Activated naive CD4-positive, alpha-beta T cell treated with anti-CD3 and anti-CD28 coated beads, Interleukin-2, amount 50 U/mL, for 16 hours (primary cell): ENCODE results near the gene MBOAT7.

Experiments
- DNase-seq: peaks from one replicate; pipeline ENCODE4 v3.0.0-alpha.2; 2020

The MBOAT7 gene

DNA sequence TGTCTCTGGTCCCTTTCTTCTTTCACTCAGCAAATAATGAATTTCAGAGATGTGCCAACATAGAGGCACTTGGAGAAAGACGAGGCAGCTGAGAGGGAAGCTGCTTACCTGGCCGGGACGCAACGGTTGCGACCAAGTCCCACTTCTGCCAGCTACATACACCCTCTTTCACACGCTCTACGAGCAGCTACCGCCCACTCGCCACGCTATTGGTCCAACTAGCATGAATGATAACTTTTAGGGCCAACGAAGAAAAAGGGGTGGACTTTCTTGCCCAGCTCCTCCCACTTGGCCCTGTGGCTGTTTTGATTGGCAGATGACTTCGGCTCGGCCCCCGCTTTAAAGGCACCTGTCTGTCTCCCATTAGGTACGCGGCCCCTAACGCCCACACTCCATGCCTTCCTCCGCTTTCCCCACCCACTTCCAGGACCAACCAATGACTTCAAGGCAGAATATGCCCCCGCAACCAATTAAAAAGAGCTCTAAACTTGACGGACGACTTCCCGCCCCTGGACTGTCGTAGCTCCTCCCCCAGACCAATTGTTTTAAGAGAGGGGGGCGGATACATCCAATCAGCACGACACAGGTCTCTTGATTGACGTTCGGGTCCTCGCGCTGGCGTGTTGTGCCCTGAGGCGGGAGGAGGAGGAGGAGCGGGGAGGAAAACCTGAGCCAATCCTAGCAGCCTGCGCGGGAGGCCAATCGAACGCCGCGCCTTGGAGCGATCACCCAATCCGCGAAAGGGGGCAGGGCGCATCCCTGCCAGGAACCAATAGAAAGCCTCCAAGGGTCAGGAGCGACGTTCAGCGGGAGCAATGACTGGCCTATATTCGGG is 52.3 kb downstream of the MBOAT7 start:
- peak; percentile 99 for DNase-seq

DNA sequence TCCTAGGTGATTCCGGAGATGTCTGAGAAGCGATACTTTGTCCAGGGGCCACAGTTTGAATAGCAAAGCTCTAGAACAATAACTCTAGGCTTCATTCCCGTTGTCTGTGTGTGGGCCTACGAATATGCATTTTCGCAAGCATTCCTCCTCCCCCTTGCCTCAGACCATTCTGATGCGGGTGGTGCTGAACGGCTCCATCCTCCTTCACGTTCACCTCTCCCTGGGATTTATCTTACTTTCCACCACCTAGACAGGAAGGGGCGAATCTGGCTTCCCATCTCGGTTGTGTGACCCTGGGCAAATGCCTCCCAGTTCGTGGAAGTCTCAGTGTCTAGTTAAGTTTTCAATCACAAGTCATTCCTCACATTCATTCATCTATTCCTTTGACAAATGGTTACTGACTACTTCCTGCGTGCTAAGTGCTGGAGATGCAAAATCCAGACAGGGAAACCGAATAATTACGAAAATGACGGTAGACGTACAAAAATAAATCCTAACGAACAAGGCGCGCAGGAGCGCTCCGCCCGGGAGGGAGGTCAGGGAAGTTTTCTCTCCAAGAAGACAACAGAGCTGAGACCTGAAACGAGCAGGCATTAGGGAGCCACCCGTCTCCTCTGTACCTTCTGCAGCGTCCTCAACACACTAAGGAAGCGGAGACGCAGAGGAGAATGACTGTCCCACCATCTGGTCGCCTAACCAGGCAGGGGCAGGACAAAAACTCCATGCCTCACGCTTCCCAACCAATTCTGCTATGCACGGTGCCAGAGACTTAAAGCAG is 53.1 kb downstream of the MBOAT7 start:
- no peak for DNase-seq

DNA sequence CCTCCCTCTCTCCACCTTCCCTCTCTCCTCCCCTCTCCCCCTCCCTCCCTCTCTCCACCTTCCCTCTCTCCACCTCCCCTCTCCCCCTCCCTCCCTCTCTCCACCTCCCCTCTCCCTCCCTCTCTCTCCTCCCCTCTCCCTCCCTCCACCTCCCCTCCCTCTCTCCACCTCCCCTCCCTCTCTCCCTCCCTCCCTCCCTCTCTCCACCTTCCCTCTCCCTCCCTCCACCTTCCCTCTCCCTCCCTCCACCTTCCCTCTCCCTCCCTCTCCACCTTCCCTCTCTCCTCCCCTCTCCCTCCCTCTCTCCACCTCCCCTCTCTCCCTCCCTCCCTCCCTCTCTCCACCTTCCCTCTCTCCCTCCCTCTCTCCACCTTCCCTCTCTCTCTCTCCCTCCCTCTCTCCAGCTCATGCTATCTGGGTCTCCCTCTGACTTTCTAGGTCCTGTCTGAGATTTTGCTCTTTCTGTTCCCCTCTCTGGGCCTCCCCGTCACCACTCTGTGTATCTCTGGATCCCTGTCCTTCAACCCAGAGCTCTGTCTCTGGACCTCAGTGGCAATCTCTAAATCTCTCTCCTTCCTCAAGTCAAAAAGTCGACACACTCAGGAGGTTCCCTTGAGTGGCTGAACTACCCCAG is 55.3 kb downstream of the MBOAT7 start:
- no peak for DNase-seq

DNA sequence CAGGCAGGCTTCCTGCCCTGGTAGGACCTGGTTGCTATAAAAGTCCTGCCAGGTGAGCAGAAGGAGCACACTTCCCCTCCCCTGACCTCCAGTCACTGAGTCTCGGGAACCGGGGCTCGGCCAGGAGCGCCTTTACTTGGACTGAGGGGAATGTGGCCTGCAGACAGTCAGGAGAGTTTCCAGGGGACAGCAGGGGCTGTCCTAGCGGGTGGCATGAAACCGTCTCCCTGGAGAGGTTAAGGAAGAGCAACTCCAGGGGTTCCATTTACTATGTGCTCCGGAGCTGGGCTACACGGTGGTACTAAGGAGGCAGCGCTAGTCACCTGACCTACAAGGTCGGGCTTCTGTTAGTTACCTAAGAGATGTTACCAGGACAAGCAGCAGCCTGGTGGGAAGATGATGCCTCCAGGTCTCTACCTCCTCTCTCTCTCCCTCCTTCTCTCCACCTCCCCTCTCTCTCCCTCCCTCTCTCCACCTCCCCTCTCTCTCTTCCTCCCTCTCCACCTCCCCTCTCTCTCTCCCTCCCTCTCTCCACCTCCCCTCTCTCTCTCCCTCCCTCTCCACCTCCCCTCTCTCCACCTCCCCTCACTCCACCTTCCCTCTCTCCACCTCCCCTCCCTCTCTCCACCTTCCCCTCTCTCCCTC is 55.9 kb downstream of the MBOAT7 start:
- no peak for DNase-seq

DNA sequence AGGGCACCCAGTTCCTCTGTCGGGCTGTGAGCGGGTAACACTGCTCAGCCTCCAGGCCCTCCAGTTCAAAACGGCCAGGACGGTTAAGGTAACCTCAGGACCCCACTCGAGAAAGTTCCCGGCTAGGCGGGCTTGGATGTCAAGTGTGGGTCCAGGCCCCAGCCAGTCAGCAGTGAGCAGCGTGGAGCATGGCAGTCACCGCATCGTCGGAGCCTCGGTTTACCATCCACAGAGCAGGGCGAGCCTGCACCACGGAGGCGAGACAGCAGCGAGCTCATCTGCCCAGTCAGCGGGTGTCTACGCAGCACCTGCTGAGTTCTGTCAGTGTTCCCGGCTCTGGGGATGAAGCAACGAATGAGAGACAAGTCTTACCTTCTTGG is 59.8 kb downstream of the MBOAT7 start:
- no peak for DNase-seq

DNA sequence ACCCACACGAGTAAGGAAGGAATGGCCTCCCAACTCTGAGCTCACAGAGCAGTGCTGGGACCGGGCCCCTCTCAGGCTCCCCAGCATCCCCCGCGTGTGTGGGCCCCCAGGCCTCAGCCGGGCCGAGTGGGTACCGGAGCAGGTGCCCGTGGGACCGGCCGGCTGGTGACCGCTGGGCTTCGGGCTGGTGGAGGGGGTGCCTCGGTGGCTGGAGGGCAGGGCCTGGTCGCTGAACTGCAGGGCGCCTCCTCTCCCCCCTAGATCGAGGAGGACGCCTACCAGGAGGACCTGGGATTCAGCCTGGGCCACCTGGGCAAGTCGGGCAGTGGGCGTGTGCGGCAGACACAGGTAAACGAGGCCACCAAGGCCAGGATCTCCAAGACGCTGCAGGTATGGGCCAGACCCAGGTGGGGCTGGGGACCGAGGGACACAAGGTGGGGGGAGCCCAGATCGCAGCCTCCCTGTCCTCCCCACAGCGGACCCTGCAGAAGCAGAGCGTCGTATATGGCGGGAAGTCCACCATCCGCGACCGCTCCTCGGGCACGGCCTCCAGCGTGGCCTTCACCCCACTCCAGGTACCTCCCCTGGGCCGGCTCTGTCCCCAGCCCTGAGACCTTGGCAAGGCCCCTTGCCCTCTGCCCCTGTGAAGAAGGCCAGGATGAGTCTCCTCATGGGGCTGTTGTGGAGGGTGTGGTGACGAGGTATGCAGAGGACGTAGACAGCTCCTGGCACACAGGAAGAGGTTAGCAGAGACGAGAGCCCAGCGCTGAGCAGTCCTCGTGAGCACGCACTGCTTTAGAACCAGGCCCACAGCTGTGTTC is 60.4 kb downstream of the MBOAT7 start:
- no peak for DNase-seq

DNA sequence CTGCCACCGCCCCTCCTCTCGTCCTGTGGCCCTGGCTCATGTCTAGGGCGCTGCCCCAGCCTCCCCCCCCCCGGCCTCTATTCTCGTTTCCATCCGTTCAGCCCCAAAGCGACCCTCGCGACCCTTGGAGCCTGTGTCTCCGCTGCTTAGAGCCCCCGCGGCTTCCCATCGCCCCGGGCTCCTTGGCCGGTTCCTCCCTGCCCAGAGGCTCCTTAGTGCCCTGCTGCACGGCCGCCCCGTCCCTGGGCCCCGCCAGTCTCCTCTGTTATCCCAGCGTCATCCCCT is 61.0 kb downstream of the MBOAT7 start:
- DNase-seq, result no peak

DNA sequence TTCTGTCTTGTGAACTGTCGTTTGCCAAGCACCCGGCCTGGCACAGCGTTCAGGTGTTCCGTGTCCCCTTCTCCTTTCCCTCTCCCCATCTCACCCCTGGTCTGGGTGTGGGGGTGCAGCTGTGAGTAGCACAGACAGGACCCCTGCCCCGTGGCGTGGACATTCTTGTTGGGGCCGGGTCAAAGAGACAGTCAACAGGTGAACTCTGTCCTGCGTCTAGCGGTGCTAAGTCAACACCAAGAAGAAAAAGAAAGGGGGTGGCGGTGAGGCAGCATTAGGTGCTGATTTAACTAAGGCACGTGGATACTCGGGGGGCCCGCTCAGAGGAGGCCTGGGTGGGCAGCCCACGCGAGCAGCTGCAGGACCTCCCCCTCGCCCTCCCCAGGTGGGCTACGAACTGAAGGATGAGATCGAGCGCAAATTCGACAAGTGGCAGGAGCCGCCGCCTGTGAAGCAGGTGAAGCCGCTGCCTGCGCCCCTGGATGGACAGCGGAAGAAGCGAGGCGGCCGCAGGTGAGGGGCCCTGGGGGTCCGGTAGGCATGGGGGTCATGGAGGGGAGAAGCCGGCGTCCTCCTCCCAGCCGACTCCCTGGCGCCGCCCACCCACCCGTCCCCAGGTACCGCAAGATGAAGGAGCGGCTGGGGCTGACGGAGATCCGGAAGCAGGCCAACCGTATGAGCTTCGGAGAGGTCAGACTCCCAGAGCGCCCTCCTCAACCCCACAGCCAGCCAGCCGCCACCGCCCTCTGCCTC is 61.5 kb downstream of the MBOAT7 start:
- DNase-seq, result no peak

DNA sequence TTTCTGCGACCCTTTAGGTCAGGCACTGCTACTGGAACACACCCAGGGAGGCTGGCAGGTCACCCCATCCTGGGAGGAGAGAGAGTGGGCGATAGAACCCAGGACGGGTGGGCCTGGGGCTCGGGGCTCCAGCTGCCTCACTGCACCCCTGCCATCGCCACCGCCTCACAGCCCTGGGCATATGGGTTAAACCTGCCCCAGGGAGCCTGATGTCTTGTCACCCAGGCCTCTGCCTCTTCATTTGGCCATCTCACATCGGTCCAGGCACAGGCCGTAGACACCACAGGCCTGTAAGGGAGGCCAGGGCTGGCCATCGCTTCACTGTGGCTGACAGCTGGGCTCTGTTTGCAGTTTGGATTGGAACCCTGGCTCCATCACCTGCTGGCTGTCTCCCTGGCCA is 63.7 kb downstream of the MBOAT7 start:
- DNase-seq, result no peak

DNA sequence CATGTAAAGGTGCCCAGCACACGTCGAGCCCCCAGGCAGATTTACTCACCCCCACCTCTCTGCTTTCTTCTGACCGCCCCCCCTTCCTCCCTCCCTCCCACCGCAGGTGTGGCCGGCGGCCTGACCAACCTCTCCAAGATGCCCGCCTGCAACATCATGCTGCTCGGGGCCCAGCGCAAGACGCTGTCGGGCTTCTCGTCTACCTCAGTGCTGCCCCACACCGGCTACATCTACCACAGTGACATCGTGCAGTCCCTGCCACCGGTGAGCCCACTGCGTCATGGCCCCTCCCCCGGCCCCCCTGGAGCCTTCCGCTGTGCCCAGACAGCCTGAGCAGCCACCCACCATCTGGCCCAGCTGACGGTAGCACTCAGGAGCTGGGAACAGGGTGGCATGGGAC is 65.0 kb downstream of the MBOAT7 start:
- DNase-seq, result no peak

DNA sequence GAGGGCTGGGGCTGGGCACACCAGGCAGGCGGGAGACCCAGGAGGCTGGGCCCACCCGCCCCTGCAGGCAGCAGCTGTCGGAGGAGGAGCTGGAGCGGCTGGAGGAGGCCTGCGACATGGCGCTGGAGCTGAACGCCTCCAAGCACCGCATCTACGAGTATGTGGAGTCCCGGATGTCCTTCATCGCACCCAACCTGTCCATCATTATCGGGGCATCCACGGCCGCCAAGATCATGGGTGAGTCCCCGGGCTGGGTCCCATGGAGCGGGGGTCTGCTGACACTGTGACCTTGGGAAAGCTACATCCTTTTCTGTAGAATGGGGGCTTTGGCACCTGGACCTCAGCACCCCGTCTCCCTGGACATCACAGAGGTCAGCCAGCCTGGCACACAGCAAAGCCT is 65.7 kb downstream of the MBOAT7 start:
- no peak for DNase-seq
